ENCODE results near the gene PAX3. TPM values are rescaled to one million over a fixed set of nuclear protein-coding genes. Genes with fewer than 3 reads are reported as not detected.

PAX3 gene
- total and polyA plus RNA-seq, 12 donors = not detected

- H3K9me3 ChIP-seq (replicated peaks in 1 of 3) = no peaks in the 10 kb centered on the region
- H3K4me1 ChIP-seq (replicated peaks in 1 of 2) = peaks cover 13 to 15% of the 10 kb centered on the region in 2 donors
- intact Hi-C loops (cut with DNase I) = no loop called here
- WGBS, 4 donors = 5 to 8% (median 6%) methylated on average over 23 to 27 of the region's 27 CpGs
- H3K36me3 ChIP-seq (replicated peaks in 1 of 2) = no peaks in the 10 kb centered on the region
- no peak overlapping the region for H3K27ac ChIP-seq
- peaks cover 92% of the 10 kb centered on the region for H3K27me3 ChIP-seq
- no peak for DNase-seq
- TF ChIP-seq POLR2A (IDR thresholded peaks at IDR 0.05) (no peak), CTCF (IDR thresholded peaks at IDR 0.05) (no peak)
- peak overlapping the region in 1 of 4 donors; percentile 35 for H3K4me3 ChIP-seq
Observed at GRCh38 chr2:222294996-222295367, 3.8 kb downstream of the PAX3 start.

- 4 to 10% (median 9%) methylated on average over 32 to 36 of the region's 36 CpGs for WGBS, 4 donors
- Histone ChIP-seq H3K4me3 (no peak overlapping the region), H3K27me3 (peaks cover 94% of the 10 kb centered on the region), H3K27ac (no peak overlapping the region), H3K36me3 (replicated peaks in 1 of 2) (no peaks in the 10 kb centered on the region), H3K9me3 (replicated peaks in 1 of 3) (no peaks in the 10 kb centered on the region), H3K4me1 (replicated peaks in 1 of 2) (peaks cover 13 to 15% of the 10 kb centered on the region in 2 donors)
- intact Hi-C loops (cut with DNase I) = no loop called here
- no peak for TF ChIP-seq CTCF (IDR thresholded peaks at IDR 0.05)
- TF ChIP-seq POLR2A (IDR thresholded peaks at IDR 0.05) = no peak
- DNase-seq = no peak
Observed at GRCh38 chr2:222293660-222294630, 4.9 kb downstream of the PAX3 start.

GRCh38 chr2:222292149-222293134 lies 6.4 kb downstream of the PAX3 start:
- H3K9me3 ChIP-seq (replicated peaks in 1 of 3) = no peaks in the 10 kb centered on the region
- H3K27me3 ChIP-seq = peaks cover 94% of the 10 kb centered on the region
- DNase-seq = no peak
- no peak overlapping the region for H3K4me3 ChIP-seq
- H3K36me3 ChIP-seq (replicated peaks in 1 of 2) = no peaks in the 10 kb centered on the region
- intact Hi-C loops (cut with DNase I) = no loop called here
- peaks cover 9 to 13% of the 10 kb centered on the region in 2 donors for H3K4me1 ChIP-seq (replicated peaks in 1 of 2)
- WGBS, 4 donors = 26 to 33% (median 29%) methylated on average over 9 to 14 of the region's 14 CpGs
- TF ChIP-seq POLR2A (IDR thresholded peaks at IDR 0.05) = no peak
- no peak for TF ChIP-seq CTCF (IDR thresholded peaks at IDR 0.05)
- H3K27ac ChIP-seq = no peak overlapping the region

GRCh38 chr2:222291485-222291841 lies 7.3 kb downstream of the PAX3 start:
- intact Hi-C loops (cut with DNase I) = no loop called here
- Histone ChIP-seq H3K9me3 (replicated peaks in 1 of 3) (no peaks in the 10 kb centered on the region), H3K36me3 (replicated peaks in 1 of 2) (no peaks in the 10 kb centered on the region), H3K4me1 (replicated peaks in 1 of 2) (peaks cover 9 to 13% of the 10 kb centered on the region in 2 donors), H3K4me3 (no peak overlapping the region), H3K27ac (no peak overlapping the region), H3K27me3 (peaks cover 94% of the 10 kb centered on the region)
- WGBS, 4 donors = 11 to 20% (median 18%) methylated on average over 4 of the region's 4 CpGs
- DNase-seq = no peak
- TF ChIP-seq POLR2A (IDR thresholded peaks at IDR 0.05) = no peak
- no peak for TF ChIP-seq CTCF (IDR thresholded peaks at IDR 0.05)
